HEK293 (cell line): Measurements from ENCODE around the gene LRCH1.

Experiments
- FEZF1 ChIP-seq: fragments of 450-650 bp; formaldehyde crosslinking; IDR thresholded peaks from 2 replicates; pipeline ENCODE4 v1.5.1; 2016; ENCODE audit warnings: missing biosample characterization, missing genetic modification characterization
- IKZF3 ChIP-seq: fragments of 450-650 bp; IDR thresholded peaks from 2 replicates; pipeline ENCODE4 v1.5.0; 2018; ENCODE audit warnings: missing biosample characterization, mild to moderate bottlenecking, missing genetic modification characterization, moderate library complexity
- MZF1 ChIP-seq: fragments of 450-650 bp; formaldehyde crosslinking; IDR thresholded peaks from 2 replicates; pipeline ENCODE4 v1.5.1; 2017; ENCODE audit warnings: missing biosample characterization, missing genetic modification characterization, borderline replicate concordance
- PRDM4 ChIP-seq: fragments of 450-650 bp; formaldehyde crosslinking; IDR thresholded peaks from 2 replicates; pipeline ENCODE4 v1.5.1; 2017; ENCODE audit warnings: missing biosample characterization, missing genetic modification characterization
- PRDM6 ChIP-seq: fragments of 450-650 bp; formaldehyde crosslinking; IDR thresholded peaks from 2 replicates; pipeline ENCODE4 v1.5.1; 2017; ENCODE audit warnings: missing biosample characterization, missing genetic modification characterization
- SCRT2 ChIP-seq: fragments of 450-650 bp; formaldehyde crosslinking; IDR thresholded peaks from 2 replicates; pipeline ENCODE4 v1.5.1; 2016; ENCODE audit warnings: missing biosample characterization, missing genetic modification characterization
- SP2 ChIP-seq: fragments of 450-650 bp; formaldehyde crosslinking; IDR thresholded peaks from 2 replicates; pipeline ENCODE4 v1.5.1; 2016; ENCODE audit warnings: missing biosample characterization, missing genetic modification characterization
- TSHZ1 ChIP-seq: fragments of 450-650 bp; formaldehyde crosslinking; IDR thresholded peaks from 2 replicates; pipeline ENCODE4 v1.5.1; 2016; ENCODE audit warnings: missing biosample characterization, missing genetic modification characterization, borderline replicate concordance
- ZBTB21 ChIP-seq: fragments of 450-650 bp; formaldehyde crosslinking; IDR thresholded peaks from 2 replicates; pipeline ENCODE4 v1.5.1; 2017; ENCODE audit warnings: missing biosample characterization, missing genetic modification characterization
- ZBTB7A ChIP-seq: fragments of 450-650 bp; formaldehyde crosslinking; IDR thresholded peaks from 2 replicates; pipeline ENCODE4 v1.5.1; 2016; ENCODE audit warnings: low read depth, missing biosample characterization, missing genetic modification characterization
- ZNF133 ChIP-seq: fragments of 450-650 bp; formaldehyde crosslinking; IDR thresholded peaks from 2 replicates; pipeline ENCODE4 v1.5.1; 2016; ENCODE audit warnings: missing biosample characterization, missing genetic modification characterization
- ZNF138 ChIP-seq: fragments of 450-650 bp; formaldehyde crosslinking; IDR thresholded peaks from 2 replicates; pipeline ENCODE4 v1.5.1; 2016; ENCODE audit warnings: missing biosample characterization, missing genetic modification characterization, borderline replicate concordance
- ZNF2 ChIP-seq: fragments of 450-650 bp; formaldehyde crosslinking; IDR thresholded peaks from 2 replicates; pipeline ENCODE4 v1.5.1; 2016; ENCODE audit warnings: missing biosample characterization, missing genetic modification characterization
- ZNF202 ChIP-seq: fragments of 450-650 bp; formaldehyde crosslinking; IDR thresholded peaks from 2 replicates; pipeline ENCODE4 v1.5.1; 2016; ENCODE audit warnings: missing biosample characterization, missing genetic modification characterization, borderline replicate concordance
- ZNF266 ChIP-seq: fragments of 450-650 bp; formaldehyde crosslinking; IDR thresholded peaks from 2 replicates; pipeline ENCODE4 v1.5.1; 2016; ENCODE audit warnings: missing biosample characterization, missing genetic modification characterization, low read depth
- ZNF274 ChIP-seq, 2 experiments: fragments of 200-500 bp in 1 of 2; fragments of 450-650 bp in 1 of 2; sonication (Bioruptor generic) in 1 of 2; formaldehyde crosslinking in 1 of 2; IDR thresholded peaks; 2 replicates each; pipeline versions ENCODE4 v1.5.1 to v1.6.1; 2014 to 2016; ENCODE audit warnings: borderline replicate concordance in 1 of 2, inconsistent platforms in 1 of 2, low read length in 1 of 2, missing biosample characterization in 1 of 2, missing genetic modification characterization in 1 of 2
- ZNF324 ChIP-seq: fragments of 450-650 bp; formaldehyde crosslinking; IDR thresholded peaks from 2 replicates; pipeline ENCODE4 v1.5.1; 2016; ENCODE audit warnings: missing biosample characterization, missing genetic modification characterization
- ZNF354C ChIP-seq: fragments of 450-650 bp; formaldehyde crosslinking; IDR thresholded peaks from 2 replicates; pipeline ENCODE4 v1.5.1; 2016; ENCODE audit warnings: missing biosample characterization, missing genetic modification characterization, low read depth, borderline replicate concordance
- ZNF37A ChIP-seq: fragments of 450-650 bp; IDR thresholded peaks from 2 replicates; pipeline ENCODE4 v1.5.1; 2018; ENCODE audit warnings: missing biosample characterization, missing genetic modification characterization
- ZNF416 ChIP-seq: fragments of 450-650 bp; formaldehyde crosslinking; IDR thresholded peaks from 2 replicates; pipeline ENCODE4 v1.5.1; 2016; ENCODE audit warnings: missing biosample characterization, missing genetic modification characterization
- ZNF473 ChIP-seq: fragments of 450-650 bp; formaldehyde crosslinking; IDR thresholded peaks from 2 replicates; pipeline ENCODE4 v1.5.1; 2017; ENCODE audit warnings: missing biosample characterization, missing genetic modification characterization
- ZNF513 ChIP-seq: fragments of 450-650 bp; IDR thresholded peaks from 2 replicates; pipeline ENCODE4 v1.5.1; 2018; ENCODE audit warnings: missing biosample characterization, missing genetic modification characterization
- ZNF549 ChIP-seq: fragments of 450-650 bp; IDR thresholded peaks from 2 replicates; pipeline ENCODE4 v1.5.1; 2018; ENCODE audit warnings: missing biosample characterization, missing genetic modification characterization, mild to moderate bottlenecking, inconsistent platforms, moderate library complexity
- ZNF571 ChIP-seq: fragments of 450-650 bp; formaldehyde crosslinking; IDR thresholded peaks from 2 replicates; pipeline ENCODE4 v1.5.0; 2017; ENCODE audit warnings: missing biosample characterization, missing genetic modification characterization
- ZNF624 ChIP-seq: fragments of 450-650 bp; formaldehyde crosslinking; IDR thresholded peaks from 2 replicates; pipeline ENCODE4 v1.5.1; 2017; ENCODE audit warnings: missing biosample characterization, missing genetic modification characterization
- ZNF747 ChIP-seq: fragments of 450-650 bp; formaldehyde crosslinking; IDR thresholded peaks from 2 replicates; pipeline ENCODE4 v1.5.1; 2016; ENCODE audit warnings: missing biosample characterization, missing genetic modification characterization
- ZNF76 ChIP-seq: fragments of 450-650 bp; formaldehyde crosslinking; IDR thresholded peaks from 2 replicates; pipeline ENCODE4; 2016; ENCODE audit warnings: low read depth, missing biosample characterization, missing genetic modification characterization, borderline replicate concordance
- ZNF785 ChIP-seq: fragments of 450-650 bp; formaldehyde crosslinking; IDR thresholded peaks from 2 replicates; pipeline ENCODE4 v1.5.1; 2016; ENCODE audit warnings: missing biosample characterization, missing genetic modification characterization
- ZNF792 ChIP-seq: fragments of 450-650 bp; formaldehyde crosslinking; IDR thresholded peaks from 2 replicates; pipeline ENCODE4 v1.5.1; 2016; ENCODE audit warnings: missing biosample characterization, missing genetic modification characterization

The LRCH1 gene

GRCh38 chr13:46595136-46595884 lies 42.3 kb downstream of the LRCH1 start (continued):
- TF ChIP-seq PRDM4 (no peak), ZNF266 (no peak), ZNF571 (tag by site-specific recombination) (no peak), SP2 (tag by site-specific recombination) (no peak), IKZF3 (tag by site-specific recombination) (0 out of 2 replicates have a peak, but pooled peaks have one; percentile 30), TSHZ1 (tag by site-specific recombination) (no peak), ZBTB21 (tag by site-specific recombination) (peak; percentile 21; the same call in 1 of the 2 replicates), ZNF785 (no peak), ZNF274 (IDR thresholded peaks at IDR 0.05; ENCODE audit: low read length) (no peak), ZNF274 (tag by site-specific recombination; IDR thresholded peaks at IDR 0.05; ENCODE audit: borderline replicate concordance) (no peak), ZNF2 (tag by site-specific recombination) (no peak), ZBTB7A (tag by site-specific recombination) (no peak), ZNF324 (tag by site-specific recombination) (no peak), ZNF416 (tag by site-specific recombination) (no peak), SCRT2 (no peak), ZNF202 (tag by site-specific recombination) (no peak), ZNF513 (tag by site-specific recombination) (no peak), MZF1 (tag by site-specific recombination) (no peak), ZNF37A (tag by site-specific recombination) (no peak), ZNF624 (no peak), ZNF354C (tag by site-specific recombination) (no peak), ZNF133 (tag by site-specific recombination) (no peak), PRDM6 (tag by site-specific recombination) (peak; percentile 61), ZNF747 (tag by site-specific recombination) (no peak), ZNF473 (tag by site-specific recombination) (no peak), ZNF138 (tag by site-specific recombination) (no peak), ZNF549 (tag by site-specific recombination) (no peak), FEZF1 (tag by site-specific recombination) (peak; percentile 33), ZNF792 (no peak), ZNF76 (tag by site-specific recombination) (no peak)
